A549 (cell line): ENCODE data around the gene MAP3K1. TPM values are rescaled to one million over a fixed set of nuclear protein-coding genes. Genes with fewer than 3 reads are reported as not detected.

Experiments
- ATAC-seq, 2 experiments: fragments of 200-7000 bp in 1 of 2; fragments of >200 bp in 1 of 2; cut with Nextera tagmentation in 1 of 2; cut with Tn5 transposase in 1 of 2; 3 replicates each; pipeline versions ENCODE4 v1.8.0 to v1.9.1; 2018 to 2020; ENCODE audit warnings: mild to moderate bottlenecking in 1 of 2, moderate library complexity in 1 of 2
- CTCF ChIA-PET: fragments of 300-600 bp; sonication (Branson Sonifier 250); formaldehyde crosslinking; extraction: SDS; loops from one replicate; lab custom pipeline; 2021; ENCODE audit warnings: antibody characterized with exemption, inconsistent platforms; lab: Yijun Ruan, JAX
- POLR2A ChIA-PET: fragments of 350-600 bp; formaldehyde crosslinking; extraction: SDS; loops from one replicate; lab custom pipeline; 2021; ENCODE audit warnings: antibody characterized with exemption, inconsistent platforms; lab: Yijun Ruan, JAX
- DNase-seq, 2 experiments: peaks; one replicate each; pipeline versions ENCODE4 v3.0.0 to v3.0.0-alpha.2; 2011 to 2016; ENCODE audit warnings: low read depth in 1 of 2, low spot score in 1 of 2
- FAIRE-seq: peaks from 2 replicates; lab custom pipeline; 2011; peaks lifted over from hg19 to GRCh38; lab: Jason Lieb, UNC
- H3K27ac ChIP-seq, 2 experiments: fragments of >200 bp; sonication (Bioruptor Twin); formaldehyde crosslinking; 3 replicates each; pipeline ENCODE4 v1.5.1; 2016 to 2017
- H3K4me1 ChIP-seq: fragments of >200 bp; sonication (Bioruptor Twin); formaldehyde crosslinking; 3 replicates; pipeline ENCODE4 v1.6.1; 2016
- H3K4me2 ChIP-seq: fragments of >200 bp; sonication (Bioruptor Twin); formaldehyde crosslinking; 3 replicates; pipeline ENCODE4 v1.6.1; 2016
- H3K4me3 ChIP-seq: fragments of >200 bp; sonication (Bioruptor Twin); formaldehyde crosslinking; 3 replicates; pipeline ENCODE4 v1.5.1; 2016
- H3K9me3 ChIP-seq: fragments of >200 bp; sonication (Bioruptor Twin); formaldehyde crosslinking; 3 replicates; pipeline ENCODE4 v1.6.1; 2016
- BHLHE40 ChIP-seq: IDR thresholded peaks from 2 replicates; pipeline ENCODE4 v1.6.1; 2012; ENCODE audit warnings: low read depth, low read length, inconsistent platforms
- CBX2 ChIP-seq: fragments of 200-600 bp; sonication (generic); IDR thresholded peaks from 2 replicates; pipeline ENCODE4 v1.6.1; 2016; ENCODE audit warnings: low read depth, mild to moderate bottlenecking, borderline replicate concordance
- CHD4 ChIP-seq: fragments of 200-600 bp; sonication (generic); IDR thresholded peaks from 2 replicates; pipeline ENCODE4 v1.6.1; 2016; ENCODE audit warnings: antibody characterized with exemption, mild to moderate bottlenecking, borderline replicate concordance
- E2F6 ChIP-seq: IDR thresholded peaks from 2 replicates; pipeline ENCODE4 v1.6.1; 2012; ENCODE audit warnings: low read depth, borderline replicate concordance
- EHMT2 ChIP-seq: fragments of 200-600 bp; sonication (generic); IDR thresholded peaks from 2 replicates; pipeline ENCODE4 v1.6.1; 2016; ENCODE audit warnings: antibody characterized with exemption, low read depth, mild to moderate bottlenecking, moderate library complexity
- FOXS1 ChIP-seq: fragments of 250-450 bp; sonication (Bioruptor Pico); IDR thresholded peaks from 2 replicates; pipeline ENCODE4 v1.5.0; 2020; ENCODE audit warnings: mild to moderate bottlenecking, moderate library complexity
- GATA3 ChIP-seq: IDR thresholded peaks from 2 replicates; pipeline ENCODE4 v1.6.1; 2012; ENCODE audit warnings: borderline replicate concordance
- HMGXB4 ChIP-seq: fragments of 250-450 bp; sonication (Bioruptor Pico); IDR thresholded peaks from 2 replicates; pipeline ENCODE4 v1.5.0; 2021; ENCODE audit warnings: mild to moderate bottlenecking, moderate library complexity, borderline replicate concordance
- JUNB ChIP-seq: fragments of >200 bp; sonication (Bioruptor Twin); formaldehyde crosslinking; IDR thresholded peaks from 2 replicates; pipeline ENCODE4 v1.6.1; 2016
- KDM1A ChIP-seq: fragments of 200-600 bp; sonication (generic); IDR thresholded peaks from 2 replicates; pipeline ENCODE4 v1.6.1; 2016; ENCODE audit warnings: low read depth, mild to moderate bottlenecking
- KDM5A ChIP-seq: fragments of 200-600 bp; sonication (generic); IDR thresholded peaks from 2 replicates; pipeline ENCODE4 v1.6.1; 2016; ENCODE audit warnings: antibody characterized with exemption, mild to moderate bottlenecking
- MAX ChIP-seq: IDR thresholded peaks from 2 replicates; pipeline ENCODE4 v1.6.1; 2012
- MAZ ChIP-seq: fragments of 150-350 bp; IDR thresholded peaks from 2 replicates; pipeline ENCODE4 v1.6.1; 2014; ENCODE audit warnings: antibody characterized with exemption, low read depth, low read length, borderline replicate concordance
- MYC ChIP-seq: IDR thresholded peaks from 2 replicates; pipeline ENCODE4 v1.6.1; 2012; ENCODE audit warnings: mild to moderate bottlenecking, inconsistent platforms, low read length, improper control_type of control experiment, borderline replicate concordance
- NFE2L2 ChIP-seq: fragments of 150-350 bp; conservative IDR thresholded peaks from 2 replicates; pipeline ENCODE4 v1.6.1; 2014; ENCODE audit warnings: low read length
- PBX3 ChIP-seq: IDR thresholded peaks from 2 replicates; pipeline ENCODE4 v1.6.1; 2012
- PHF8 ChIP-seq: fragments of 200-600 bp; sonication (generic); IDR thresholded peaks from 2 replicates; pipeline ENCODE4 v1.6.1; 2016; ENCODE audit warnings: low read depth, mild to moderate bottlenecking, antibody characterized with exemption, moderate library complexity, borderline replicate concordance
- POLR2A ChIP-seq: IDR thresholded peaks from 2 replicates; pipeline ENCODE4 v1.6.1; 2012; ENCODE audit warnings: mild to moderate bottlenecking, low read length
- RAD21 ChIP-seq, 2 experiments: fragments of >200 bp in 1 of 2; sonication (Bioruptor Twin) in 1 of 2; formaldehyde crosslinking in 1 of 2; IDR thresholded peaks in 1 of 2; conservative IDR thresholded peaks in 1 of 2; 2 replicates in 1 of 2; 3 replicates in 1 of 2; pipeline ENCODE4 v1.6.1; 2012 to 2018; ENCODE audit warnings: inconsistent platforms in 1 of 2
- REST ChIP-seq: fragments of 200-600 bp; sonication (generic); IDR thresholded peaks from 2 replicates; pipeline ENCODE4 v1.6.1; 2016; ENCODE audit warnings: antibody characterized with exemption, mild to moderate bottlenecking, moderate library complexity
- TP53 ChIP-seq: fragments of 250-450 bp; sonication (Bioruptor Pico); IDR thresholded peaks from 2 replicates; pipeline ENCODE4 v1.5.0; 2021; ENCODE audit warnings: mild to moderate bottlenecking, moderate library complexity
- WGBS: methylation state at CpG from one replicate; pipeline ENCODE4 v1.1.6; 2017; ENCODE audit errors: missing lambda C conversion rate; 5-methylcytosine and 5-hydroxymethylcytosine counted together
- polyA plus RNA-seq, 4 experiments: library from polyadenylated mRNA; depleted of rRNA in 3 of 4; stranded (reverse); fragments of >200 nt; fragmentation: RNase III in 1 of 4; extraction: RNeasy Plus Mini Kit Qiagen cat#74134 plus additional on column Dnase treatment in 1 of 4; gene quantifications; 2 replicates in 3 of 4; 3 replicates in 1 of 4; pipeline ENCODE4 v1.2.3, GENCODE V29; 2011 to 2017

MAP3K1 gene
- polyA plus RNA-seq, 2 of the 4 experiments (the other 2 are of a cell fraction): 1.9 to 5.1 TPM

GRCh38 chr5:56853698-56854097, 38.3 kb downstream of the MAP3K1 start (continued):
- TF ChIP-seq REST: no peak
- TF ChIP-seq CHD4: no peak
- no peak for TF ChIP-seq FOXS1 (CRISPR knock-in tag)
- TF ChIP-seq GATA3: no peak

GRCh38 chr5:56854920-56855319, 39.6 kb downstream of the MAP3K1 start:
- no peak overlapping the region for H3K4me3 ChIP-seq
- H3K4me2 ChIP-seq: no peak overlapping the region
- whole genome bisulfite sequencing: 100% methylated on average over 1 of the region's 1 CpG
- TF ChIP-seq MAX: no peak
- TF ChIP-seq RAD21 (conservative IDR thresholded peaks at IDR 0.05 in 1 of 2, IDR thresholded peaks at IDR 0.05 in 1 of 2): no peak
- no peak for TF ChIP-seq MYC
- TF ChIP-seq EHMT2: no peak
- no peak for TF ChIP-seq CBX2
- TF ChIP-seq KDM1A: no peak
- no peak for TF ChIP-seq BHLHE40
- TF ChIP-seq HMGXB4: no peak
- TF ChIP-seq PHF8: no peak
- TF ChIP-seq E2F6: no peak
- no peak for TF ChIP-seq KDM5A
- TF ChIP-seq CHD4: no peak
- TF ChIP-seq NFE2L2: no peak
- no peak for TF ChIP-seq MAZ
- no peak for TF ChIP-seq FOXS1 (CRISPR knock-in tag)
- no peak for TF ChIP-seq POLR2A
- TF ChIP-seq PBX3: no peak
- no peak for TF ChIP-seq TP53
- TF ChIP-seq JUNB: no peak
- TF ChIP-seq, all 56 proteins: peak for 0
- Histone ChIP-seq H3K9me3 (no peaks in the 10 kb centered on the region), H3K27ac (no peak overlapping the region), H3K4me1 (peaks cover 14% of the 10 kb centered on the region; the same call in 2 of the 3 replicates)
- FAIRE-seq (no peak), ATAC-seq (no peak), DNase-seq (no peak)
- POLR2A ChIA-PET: no interaction called here
- CTCF ChIA-PET: interaction anchor here (0.6 to 1.8 kb wide), 4 partner anchors 46 to 616 kb away, joined by 4 to 7 read pairs (median 4); no protein-coding TSS in a partner anchor
